ENCODE measurements around the gene CFAP20DC.

DNA sequence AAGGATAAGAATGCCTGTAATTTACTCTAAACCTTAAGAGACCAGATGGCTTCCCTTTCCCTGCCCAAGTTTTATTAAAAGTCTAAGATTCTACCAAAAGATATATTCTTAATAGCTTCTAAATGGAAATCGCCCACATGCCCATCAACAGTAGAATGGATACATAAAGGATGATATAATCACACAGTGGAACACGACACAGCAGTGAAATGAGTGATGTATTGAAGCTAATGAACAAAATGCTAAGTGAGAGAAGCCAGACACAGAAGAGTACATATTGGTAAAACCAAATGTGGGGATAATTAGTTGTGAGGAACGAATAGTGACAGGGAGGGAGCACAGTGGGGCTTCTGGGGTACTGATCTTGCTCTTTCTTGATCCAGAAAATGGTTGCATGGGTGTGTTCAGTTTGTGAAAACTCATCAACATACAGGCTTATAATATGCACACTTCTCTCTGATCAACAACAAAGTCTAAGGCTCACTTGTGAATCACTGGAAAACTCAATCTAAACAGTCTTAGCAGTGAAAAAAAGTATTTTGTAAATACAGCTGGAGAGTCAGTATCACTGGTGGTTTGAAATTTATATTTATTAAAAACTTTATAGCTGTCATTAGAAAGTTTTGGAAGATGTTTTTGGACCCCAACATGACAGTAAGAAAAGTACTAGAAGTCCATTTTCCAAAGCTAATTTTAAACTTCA, 212.5 kb downstream of the CFAP20DC start:
- TF ChIP-seq CTCF (IDR thresholded peaks at IDR 0.05) = no peak
- no peak for TF ChIP-seq POLR2A (IDR thresholded peaks at IDR 0.05)
